Hepatocyte (in vitro differentiated cells): ENCODE measurements around the gene ARAF.
"Not testable (repeated sequence)": the region's sequence is repeated elsewhere in the genome, so short reads cannot be mapped to it uniquely, and the experiment has no call there.

Source experiments
- EZH2 ChIP-seq: fragments of 200-600 bp; sonication (generic); IDR thresholded peaks from 2 replicates; pipeline ENCODE4 v1.6.1; 2016; ENCODE audit warnings: antibody characterized with exemption, mild to moderate bottlenecking, borderline replicate concordance
- TF ChIP-seq, protein P1 (sequence below): fragments of 200-600 bp; sonication (generic); IDR thresholded peaks from 2 replicates; pipeline ENCODE4 v1.5.1; 2016; ENCODE audit warnings: antibody characterized with exemption, mild to moderate bottlenecking; ENCODE audit not compliant: poor library complexity

DNA sequence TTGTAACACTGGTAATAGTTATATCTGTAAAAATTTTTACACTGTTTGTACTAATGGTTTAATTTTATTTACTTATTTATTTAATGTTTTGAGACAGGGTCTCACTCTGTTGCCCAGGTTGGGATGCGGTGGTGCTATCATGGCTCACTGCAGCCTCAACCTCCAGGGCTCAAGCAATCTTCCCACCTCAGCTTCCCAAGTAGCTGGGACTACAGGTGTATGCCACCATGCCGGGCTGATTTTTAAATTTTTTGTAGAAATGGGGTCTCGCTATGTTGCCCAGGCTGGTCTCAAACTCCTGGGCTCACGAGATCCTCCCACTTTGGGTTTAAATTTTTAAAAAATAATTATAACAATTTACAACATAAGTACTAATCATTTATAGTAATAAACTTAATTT, 42.1 kb downstream of the ARAF start:
- not testable (repeated sequence) for TF ChIP-seq EZH2
- TF ChIP-seq, protein P1, sequence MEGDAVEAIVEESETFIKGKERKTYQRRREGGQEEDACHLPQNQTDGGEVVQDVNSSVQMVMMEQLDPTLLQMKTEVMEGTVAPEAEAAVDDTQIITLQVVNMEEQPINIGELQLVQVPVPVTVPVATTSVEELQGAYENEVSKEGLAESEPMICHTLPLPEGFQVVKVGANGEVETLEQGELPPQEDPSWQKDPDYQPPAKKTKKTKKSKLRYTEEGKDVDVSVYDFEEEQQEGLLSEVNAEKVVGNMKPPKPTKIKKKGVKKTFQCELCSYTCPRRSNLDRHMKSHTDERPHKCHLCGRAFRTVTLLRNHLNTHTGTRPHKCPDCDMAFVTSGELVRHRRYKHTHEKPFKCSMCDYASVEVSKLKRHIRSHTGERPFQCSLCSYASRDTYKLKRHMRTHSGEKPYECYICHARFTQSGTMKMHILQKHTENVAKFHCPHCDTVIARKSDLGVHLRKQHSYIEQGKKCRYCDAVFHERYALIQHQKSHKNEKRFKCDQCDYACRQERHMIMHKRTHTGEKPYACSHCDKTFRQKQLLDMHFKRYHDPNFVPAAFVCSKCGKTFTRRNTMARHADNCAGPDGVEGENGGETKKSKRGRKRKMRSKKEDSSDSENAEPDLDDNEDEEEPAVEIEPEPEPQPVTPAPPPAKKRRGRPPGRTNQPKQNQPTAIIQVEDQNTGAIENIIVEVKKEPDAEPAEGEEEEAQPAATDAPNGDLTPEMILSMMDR, result not testable (repeated sequence)
